Measurements from ENCODE around the gene HOXA7. TPM values are rescaled to one million over a fixed set of nuclear protein-coding genes. Genes with fewer than 3 reads are reported as not detected.

The HOXA7 gene
- total and polyA plus RNA-seq, 2 of the 8 experiments (the other 6 are each of a cell fraction or from before 2014, with no cell fraction given): 0.03 TPM; not detected in 1

GRCh38 chr7:27201580-27202017 lies 45.1 kb upstream of the HOXA7 start:
- ChIA-PET CTCF (ENCODE audit: partially characterized antibody) (interaction anchor here (0.7 to 3.9 kb wide), 6 partner anchors 7 to 572 kb away, joined by 4 to 23 read pairs (median 5); no protein-coding TSS in a partner anchor), POLR2A (ENCODE audit: partially characterized antibody) (no interaction called here)
- Histone ChIP-seq H3K79me2 (ENCODE audit: control insufficient read depth in 1 of 2, insufficient read depth in 2 of 2, low read length in 2 of 2) (no peaks in the 10 kb centered on the region), H2BK5ac (ENCODE audit: low read depth, low read length) (no peak overlapping the region), H2AFZ (ENCODE audit: low read length) (no peak overlapping the region), H2BK120ac (replicated peaks; ENCODE audit: low read depth, low read length) (no peak overlapping the region), H3K36me3 (ENCODE audit: control insufficient read depth in 2 of 4, insufficient read depth in 4 of 4, low read length in 3 of 4) (peaks cover 0 to 19% (median 0%) of the 10 kb centered on the region in 4 experiments; a peak in 1 of 8 replicates), H2BK12ac (ENCODE audit: low read depth, low read length) (no peak overlapping the region), H3K4me3 (ENCODE audit: extremely low read depth in 1 of 4, insufficient read depth in 2 of 4, low read depth in 3 of 4, low read length in 4 of 4) (no peak overlapping the region), H3K23ac (ENCODE audit: insufficient read length) (no peak overlapping the region), H3K56ac (replicated peaks; ENCODE audit: insufficient read length, low read depth, low read length) (no peak overlapping the region), H3K9ac (replicated peaks in 1 of 4; ENCODE audit: extremely low read depth in 1 of 4, low read depth in 3 of 4, low read length in 3 of 4) (no peak overlapping the region), H3K4ac (replicated peaks; ENCODE audit: insufficient read length, low read depth, low read length) (no peak overlapping the region), H3K14ac (ENCODE audit: insufficient read length) (no peak overlapping the region), H2BK20ac (ENCODE audit: low read length) (no peak overlapping the region), H3K27me3 (replicated peaks in 1 of 4; ENCODE audit: control insufficient read depth in 3 of 4, extremely low read depth in 1 of 4, insufficient read depth in 3 of 4, low read length in 3 of 4) (peaks cover 95 to 100% (median 100%) of the 10 kb centered on the region in 4 experiments), H3K18ac (ENCODE audit: extremely low read depth, low read length) (no peak overlapping the region), H2BK15ac (ENCODE audit: low read length) (no peak overlapping the region), H3K4me1 (replicated peaks in 1 of 4; ENCODE audit: control insufficient read depth in 3 of 4, insufficient read depth in 4 of 4, low read length in 3 of 4) (peaks cover 0 to 8% (median 4%) of the 10 kb centered on the region in 4 experiments; a peak in 6 of 7 replicates), H3K23me2 (ENCODE audit: low read depth, low read length) (no peaks in the 10 kb centered on the region; the same call in 1 of the 2 replicates), H3K9me3 (ENCODE audit: insufficient read depth in 2 of 2, low read depth in 1 of 2, low read length in 1 of 2) (no peaks in the 10 kb centered on the region; a peak in 1 of 4 replicates), H2AK5ac (ENCODE audit: low read depth, low read length) (no peak overlapping the region; the same call in 1 of the 2 replicates), H3K27ac (ENCODE audit: low read depth, low read length) (no peak overlapping the region), H3K4me2 (ENCODE audit: insufficient read depth in 1 of 2, low read depth in 2 of 2, low read length in 2 of 2) (no peak overlapping the region; a peak in 1 of 4 replicates), H4K20me1 (replicated peaks in 1 of 2; ENCODE audit: control insufficient read depth in 1 of 2, insufficient read depth in 2 of 2, low read length in 2 of 2) (peaks cover 40 to 49% of the 10 kb centered on the region in 2 experiments), H4K91ac (replicated peaks; ENCODE audit: insufficient read length, low read length) (no peak overlapping the region), H3K79me1 (ENCODE audit: low read depth, low read length) (no peaks in the 10 kb centered on the region; the same call in 1 of the 2 replicates), H4K8ac (ENCODE audit: extremely low read depth, insufficient read depth, low read length) (no peak overlapping the region), H4K5ac (ENCODE audit: insufficient read length, low read depth, low read length) (no peak overlapping the region)
- FAIRE-seq: no peak
- WGBS, 2 experiments (ENCODE audit: extremely low coverage in 1 of 2, insufficient coverage in 1 of 2, insufficient read length in 1 of 2, insufficient replicate concordance in 2 of 2, low coverage in 1 of 2, low lambda C conversion rate in 2 of 2, missing lambda C conversion rate in 1 of 2): 33% methylated on average over 4 of the region's 4 CpGs; no CpG with 5 or more reads in 1 of the 2 experiments
- TF ChIP-seq PHF8 (conservative IDR thresholded peaks at IDR 0.05; ENCODE audit: low read depth, low read length) (no peak), POU5F1 (IDR thresholded peaks at IDR 0.05; ENCODE audit: low read depth, low read length) (no peak)
- peak in 1 of 2 experiments; percentile 42 for DNase-seq (ENCODE audit: low read depth in 1 of 2, low spot score in 2 of 2)

Measured in H1 (cell line).